Measurements from ENCODE around the gene PLPPR3. TPM values are rescaled to one million over a fixed set of nuclear protein-coding genes. Genes with fewer than 3 reads are reported as not detected.

The PLPPR3 gene
- total and polyA plus RNA-seq, 4 donors = 3.1 TPM; not detected in 3

DNA sequence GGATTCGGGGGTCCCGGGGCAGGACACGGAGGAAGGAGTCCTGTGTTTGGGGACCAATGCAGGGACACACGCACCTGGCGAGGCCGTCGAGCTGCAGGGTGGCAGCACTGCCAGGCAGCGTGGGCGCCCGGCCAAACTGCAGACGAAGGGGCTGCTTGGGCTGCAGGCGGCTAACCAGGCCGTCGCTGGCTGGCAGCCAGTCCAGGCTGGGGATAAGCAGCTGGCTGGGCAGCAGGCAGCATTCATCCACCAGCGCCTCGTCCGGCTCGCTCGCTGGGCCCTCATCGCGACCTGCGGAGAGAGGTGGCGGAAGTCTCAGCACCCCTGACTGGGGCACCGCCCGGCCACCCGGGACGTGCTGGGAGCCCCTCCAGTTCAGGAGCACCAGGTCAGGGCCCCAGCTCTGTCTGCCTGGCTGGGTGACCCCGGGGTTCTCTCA, 49.2 kb upstream of the PLPPR3 start (continued):
- TF ChIP-seq REST (IDR thresholded peaks at IDR 0.05) = no peak

- TF ChIP-seq HNF4G (IDR thresholded peaks at IDR 0.05) = no peak
- no peak for TF ChIP-seq RAD21 (IDR thresholded peaks at IDR 0.05)
- TF ChIP-seq, protein P1, sequence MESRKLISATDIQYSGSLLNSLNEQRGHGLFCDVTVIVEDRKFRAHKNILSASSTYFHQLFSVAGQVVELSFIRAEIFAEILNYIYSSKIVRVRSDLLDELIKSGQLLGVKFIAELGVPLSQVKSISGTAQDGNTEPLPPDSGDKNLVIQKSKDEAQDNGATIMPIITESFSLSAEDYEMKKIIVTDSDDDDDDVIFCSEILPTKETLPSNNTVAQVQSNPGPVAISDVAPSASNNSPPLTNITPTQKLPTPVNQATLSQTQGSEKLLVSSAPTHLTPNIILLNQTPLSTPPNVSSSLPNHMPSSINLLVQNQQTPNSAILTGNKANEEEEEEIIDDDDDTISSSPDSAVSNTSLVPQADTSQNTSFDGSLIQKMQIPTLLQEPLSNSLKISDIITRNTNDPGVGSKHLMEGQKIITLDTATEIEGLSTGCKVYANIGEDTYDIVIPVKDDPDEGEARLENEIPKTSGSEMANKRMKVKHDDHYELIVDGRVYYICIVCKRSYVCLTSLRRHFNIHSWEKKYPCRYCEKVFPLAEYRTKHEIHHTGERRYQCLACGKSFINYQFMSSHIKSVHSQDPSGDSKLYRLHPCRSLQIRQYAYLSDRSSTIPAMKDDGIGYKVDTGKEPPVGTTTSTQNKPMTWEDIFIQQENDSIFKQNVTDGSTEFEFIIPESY (IDR thresholded peaks at IDR 0.05) = no peak
- TF ChIP-seq RXRA (IDR thresholded peaks at IDR 0.05) = no peak
- no peak for TF ChIP-seq NR2F2 (IDR thresholded peaks at IDR 0.05)
- no peak for TF ChIP-seq TAF1 (conservative IDR thresholded peaks at IDR 0.05)
- TF ChIP-seq MAX (IDR thresholded peaks at IDR 0.05) = no peak
- no peak for TF ChIP-seq SP1 (IDR thresholded peaks at IDR 0.05)
- no peak for TF ChIP-seq GABPA (IDR thresholded peaks at IDR 0.05 in 1 of 2, conservative IDR thresholded peaks at IDR 0.05 in 1 of 2)
- no peak for TF ChIP-seq YY1 (IDR thresholded peaks at IDR 0.05)
- TF ChIP-seq FOXA2 (IDR thresholded peaks at IDR 0.05) = no peak
- TF ChIP-seq REST (IDR thresholded peaks at IDR 0.05) = no peak
- TF ChIP-seq EGR1 (IDR thresholded peaks at IDR 0.05; ENCODE audit: low read depth in 2 of 2) = no peak
- TF ChIP-seq ATF3 (IDR thresholded peaks at IDR 0.05) = no peak
- no peak for TF ChIP-seq FOXA1 (IDR thresholded peaks at IDR 0.05)
- TF ChIP-seq, protein P2, sequence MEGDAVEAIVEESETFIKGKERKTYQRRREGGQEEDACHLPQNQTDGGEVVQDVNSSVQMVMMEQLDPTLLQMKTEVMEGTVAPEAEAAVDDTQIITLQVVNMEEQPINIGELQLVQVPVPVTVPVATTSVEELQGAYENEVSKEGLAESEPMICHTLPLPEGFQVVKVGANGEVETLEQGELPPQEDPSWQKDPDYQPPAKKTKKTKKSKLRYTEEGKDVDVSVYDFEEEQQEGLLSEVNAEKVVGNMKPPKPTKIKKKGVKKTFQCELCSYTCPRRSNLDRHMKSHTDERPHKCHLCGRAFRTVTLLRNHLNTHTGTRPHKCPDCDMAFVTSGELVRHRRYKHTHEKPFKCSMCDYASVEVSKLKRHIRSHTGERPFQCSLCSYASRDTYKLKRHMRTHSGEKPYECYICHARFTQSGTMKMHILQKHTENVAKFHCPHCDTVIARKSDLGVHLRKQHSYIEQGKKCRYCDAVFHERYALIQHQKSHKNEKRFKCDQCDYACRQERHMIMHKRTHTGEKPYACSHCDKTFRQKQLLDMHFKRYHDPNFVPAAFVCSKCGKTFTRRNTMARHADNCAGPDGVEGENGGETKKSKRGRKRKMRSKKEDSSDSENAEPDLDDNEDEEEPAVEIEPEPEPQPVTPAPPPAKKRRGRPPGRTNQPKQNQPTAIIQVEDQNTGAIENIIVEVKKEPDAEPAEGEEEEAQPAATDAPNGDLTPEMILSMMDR (IDR thresholded peaks at IDR 0.05; ENCODE audit: low read depth, low read length, missing input control) = no peak
- no peak for TF ChIP-seq JUND (IDR thresholded peaks at IDR 0.05)
- TF ChIP-seq HNF4A (conservative IDR thresholded peaks at IDR 0.05) = no peak
- Histone ChIP-seq H3K36me3 (ENCODE audit: control insufficient read depth in 4 of 4, insufficient read depth in 3 of 4, low read depth in 1 of 4, low read length in 3 of 4) (peaks cover 4 to 42% (median 11%) of the 10 kb centered on the region in 4 donors), H3K27ac (ENCODE audit: low read depth in 1 of 2, low read length in 2 of 2) (no peak overlapping the region), H3K4me1 (ENCODE audit: control insufficient read depth in 4 of 4, insufficient read depth in 4 of 4, low read length in 3 of 4) (no peaks in the 10 kb centered on the region), H3K9ac (ENCODE audit: low read depth in 1 of 2, low read length in 2 of 2) (no peak overlapping the region), H3K27me3 (ENCODE audit: control insufficient read depth in 4 of 4, insufficient read depth in 4 of 4, low read length in 3 of 4) (no peaks in the 10 kb centered on the region), H3K9me3 (ENCODE audit: control insufficient read depth in 4 of 4, low read length in 3 of 4) (no peaks in the 10 kb centered on the region), H3K4me3 (ENCODE audit: low read depth in 1 of 3, low read length in 3 of 3) (no peak overlapping the region)
- 94% methylated on average over 8 of the region's 8 CpGs for WGBS
- DNase-seq (ENCODE audit: low spot score) = no peak
These were observed 48.6 kb upstream of the PLPPR3 start for GRCh38 chr19:870314-870713.
